Nephron progenitor cell (in vitro differentiated cells): ENCODE data around the gene CAP2.
A peak's percentile ranks its signal among the peaks of the same experiment; 100 is the strongest.
"Not testable (repeated sequence)": the region's sequence is repeated elsewhere in the genome, so short reads cannot be mapped to it uniquely, and the experiment has no call there.

Source experiments
- DNase-seq: peaks from one replicate; pipeline ENCODE4 v3.0.0; 2021
- H3K27ac Mint-ChIP-seq: 2 replicates; pipeline ENCODE4 v1.8.0; 2021; ENCODE audit warnings: mild to moderate bottlenecking, moderate library complexity, mixed read lengths
- H3K27me3 Mint-ChIP-seq: 2 replicates; pipeline ENCODE4 v1.8.0; 2021; ENCODE audit warnings: mild to moderate bottlenecking, low read depth, mixed read lengths; ENCODE audit not compliant: poor library complexity
- H3K36me3 Mint-ChIP-seq: 2 replicates; pipeline ENCODE4 v1.8.0; 2021; ENCODE audit warnings: low read depth, mixed read lengths
- H3K4me1 Mint-ChIP-seq: 2 replicates; pipeline ENCODE4 v1.8.0; 2021; ENCODE audit warnings: mixed read lengths
- H3K4me3 Mint-ChIP-seq: 2 replicates; pipeline ENCODE4 v1.8.0; 2021; ENCODE audit warnings: mild to moderate bottlenecking, moderate library complexity, mixed read lengths
- H3K9me3 Mint-ChIP-seq: 2 replicates; pipeline ENCODE4 v1.8.0; 2021; ENCODE audit warnings: mild to moderate bottlenecking, moderate library complexity, mixed read lengths
- CTCF ChIP-seq: fragments of 200-600 bp; sonication (generic); IDR thresholded peaks from 2 replicates; pipeline ENCODE4 v1.5.0; 2021; ENCODE audit warnings: antibody characterized with exemption

The CAP2 gene

GRCh38 chr6:17423026-17423425 lies 29.6 kb downstream of the CAP2 start:
- Mint-ChIP-seq H3K9me3 (no peaks in the 10 kb centered on the region), H3K4me3 (no peak overlapping the region), H3K4me1 (peaks cover 20% of the 10 kb centered on the region), H3K27me3 (no peaks in the 10 kb centered on the region), H3K36me3 (peaks cover 41% of the 10 kb centered on the region), H3K27ac (no peak overlapping the region)
- DNase-seq, result no peak
- TF ChIP-seq CTCF, result no peak

- Mint-ChIP-seq H3K36me3 (peaks cover 33% of the 10 kb centered on the region), H3K4me1 (no peaks in the 10 kb centered on the region), H3K27ac (no peak overlapping the region), H3K9me3 (no peaks in the 10 kb centered on the region), H3K4me3 (no peak overlapping the region), H3K27me3 (no peaks in the 10 kb centered on the region)
- DNase-seq, result no peak
- no peak for TF ChIP-seq CTCF
Measured at GRCh38 chr6:17427062-17427461, 33.7 kb downstream of the CAP2 start.

GRCh38 chr6:17427617-17428016 lies 34.2 kb downstream of the CAP2 start:
- H3K4me3 Mint-ChIP-seq, result no peak overlapping the region
- no peaks in the 10 kb centered on the region for H3K27me3 Mint-ChIP-seq
- no peak for DNase-seq
- no peaks in the 10 kb centered on the region for H3K4me1 Mint-ChIP-seq
- TF ChIP-seq CTCF, result no peak
- no peaks in the 10 kb centered on the region for H3K9me3 Mint-ChIP-seq
- H3K27ac Mint-ChIP-seq, result no peak overlapping the region
- peaks cover 33% of the 10 kb centered on the region for H3K36me3 Mint-ChIP-seq

GRCh38 chr6:17428595-17429120 lies 35.3 kb downstream of the CAP2 start:
- H3K9me3 Mint-ChIP-seq, H3K4me3 Mint-ChIP-seq, DNase-seq, H3K27ac Mint-ChIP-seq, H3K27me3 Mint-ChIP-seq, H3K4me1 Mint-ChIP-seq: not testable (repeated sequence)
- peaks cover 35% of the 10 kb centered on the region for H3K36me3 Mint-ChIP-seq

GRCh38 chr6:17429383-17430061 lies 36.1 kb downstream of the CAP2 start:
- no peaks in the 10 kb centered on the region for H3K4me1 Mint-ChIP-seq
- H3K27me3 Mint-ChIP-seq, result no peaks in the 10 kb centered on the region
- no peak for TF ChIP-seq CTCF
- H3K4me3 Mint-ChIP-seq, result no peak overlapping the region
- H3K27ac Mint-ChIP-seq, result peak overlapping the region; percentile 36
- DNase-seq, result no peak
- peaks cover 38% of the 10 kb centered on the region for H3K36me3 Mint-ChIP-seq
- H3K9me3 Mint-ChIP-seq, result peaks cover 4% of the 10 kb centered on the region

GRCh38 chr6:17431581-17431980 lies 38.2 kb downstream of the CAP2 start:
- H3K4me3 Mint-ChIP-seq, result no peak overlapping the region
- peaks cover 16% of the 10 kb centered on the region for H3K9me3 Mint-ChIP-seq
- peaks cover 43% of the 10 kb centered on the region for H3K36me3 Mint-ChIP-seq
- H3K4me1 Mint-ChIP-seq, result no peaks in the 10 kb centered on the region
- DNase-seq, result no peak
- TF ChIP-seq CTCF, result no peak
- no peaks in the 10 kb centered on the region for H3K27me3 Mint-ChIP-seq
- no peak overlapping the region for H3K27ac Mint-ChIP-seq
